Peyer's patch (tissue), 4 donors: ENCODE results near the gene ZNF77. TPM values are rescaled to one million over a fixed set of nuclear protein-coding genes. Genes with fewer than 3 reads are reported as not detected.
"Not testable (repeated sequence)": the region's sequence is repeated elsewhere in the genome, so short reads cannot be mapped to it uniquely, and the experiment has no call there.

ENCODE experiments used
- DNase-seq, 3 donors: peaks; one replicate each; pipeline ENCODE4 v3.0.0-alpha.2; 2017 to 2019
- H3K27ac ChIP-seq, 4 donors: fragments of 200-600 bp; sonication (generic); one replicate each; pipeline ENCODE4 v1.5.1; 2016 to 2019
- H3K27me3 ChIP-seq, 2 donors: fragments of 200-600 bp; sonication (generic); one replicate each; pipeline ENCODE4 v1.5.1; 2019
- H3K36me3 ChIP-seq, 3 donors: fragments of 200-600 bp; sonication (generic); one replicate each; pipeline ENCODE4 v1.5.1; 2016 to 2019
- H3K4me1 ChIP-seq, 4 donors: fragments of 200-600 bp; sonication (generic); one replicate each; pipeline ENCODE4 v1.5.1; 2016 to 2019
- H3K4me3 ChIP-seq, 4 donors: fragments of 200-600 bp; sonication (generic); 1 replicate in 3 of 4; 2 replicates in 1 of 4; pipeline ENCODE4 v1.5.1; 2016 to 2019; ENCODE audit warnings: mild to moderate bottlenecking in 1 of 4
- H3K9me3 ChIP-seq, 4 donors: fragments of 200-600 bp; sonication (generic); one replicate each; pipeline ENCODE4 v1.5.1; 2016 to 2019; ENCODE audit warnings: mild to moderate bottlenecking in 1 of 4
- POLR2A ChIP-seq, 2 donors: fragments of 450-650 bp; IDR thresholded peaks; one replicate each; pipeline ENCODE4 v1.5.1; 2017; ENCODE audit warnings: antibody characterized with exemption in 2 of 2, mild to moderate bottlenecking in 2 of 2, moderate library complexity in 2 of 2
- total RNA-seq, 4 donors: library from RNA; depleted of rRNA; stranded (reverse); fragments of >200 nt; gene quantifications; one replicate each; pipeline ENCODE4 v1.1.0, GENCODE V29; 2016
- TF ChIP-seq, protein P1 (sequence below), 6 experiments: fragments of 450-650 bp in 4 of 6; fragments of 200-600 bp in 2 of 6; sonication (generic) in 1 of 6; IDR thresholded peaks; one replicate each; pipeline ENCODE4 v1.5.1; 2017 to 2019; ENCODE audit warnings: antibody characterized with exemption in 6 of 6, mild to moderate bottlenecking in 3 of 6, moderate library complexity in 1 of 6

Gene ZNF77
- total RNA-seq, result 1 to 10 TPM; 3.7 to 7.5 (median 5.6) TPM

- DNase-seq, result peak; percentile 99 to 100 (median 99)
- TF ChIP-seq, protein P1, sequence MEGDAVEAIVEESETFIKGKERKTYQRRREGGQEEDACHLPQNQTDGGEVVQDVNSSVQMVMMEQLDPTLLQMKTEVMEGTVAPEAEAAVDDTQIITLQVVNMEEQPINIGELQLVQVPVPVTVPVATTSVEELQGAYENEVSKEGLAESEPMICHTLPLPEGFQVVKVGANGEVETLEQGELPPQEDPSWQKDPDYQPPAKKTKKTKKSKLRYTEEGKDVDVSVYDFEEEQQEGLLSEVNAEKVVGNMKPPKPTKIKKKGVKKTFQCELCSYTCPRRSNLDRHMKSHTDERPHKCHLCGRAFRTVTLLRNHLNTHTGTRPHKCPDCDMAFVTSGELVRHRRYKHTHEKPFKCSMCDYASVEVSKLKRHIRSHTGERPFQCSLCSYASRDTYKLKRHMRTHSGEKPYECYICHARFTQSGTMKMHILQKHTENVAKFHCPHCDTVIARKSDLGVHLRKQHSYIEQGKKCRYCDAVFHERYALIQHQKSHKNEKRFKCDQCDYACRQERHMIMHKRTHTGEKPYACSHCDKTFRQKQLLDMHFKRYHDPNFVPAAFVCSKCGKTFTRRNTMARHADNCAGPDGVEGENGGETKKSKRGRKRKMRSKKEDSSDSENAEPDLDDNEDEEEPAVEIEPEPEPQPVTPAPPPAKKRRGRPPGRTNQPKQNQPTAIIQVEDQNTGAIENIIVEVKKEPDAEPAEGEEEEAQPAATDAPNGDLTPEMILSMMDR (IDR thresholded peaks at IDR 0.05), result peak in 4 of 6 experiments; percentile 26 to 53 (median 41)
- peak; percentile 39 to 60 for TF ChIP-seq POLR2A (IDR thresholded peaks at IDR 0.05)
- Histone ChIP-seq H3K36me3 (no peaks in the 10 kb centered on the region), H3K27ac (peak within 1 kb of the TSS; percentile 87 to 95 (median 92)), H3K9me3 (no peaks in the 10 kb centered on the region), H3K4me1 (peaks cover 0 to 17% (median 7%) of the 10 kb centered on the region in 4 donors), H3K27me3 (no peaks in the 10 kb centered on the region), H3K4me3 (peak within 1 kb of the TSS; percentile 72 to 98 (median 87))
Observed at GRCh38 chr19:2944775-2945574, at the start of gene ZNF77. ZNF77 (minus strand) TSS chr19:2944971; CDS start chr19:2944840, 131 bp downstream.

DNA sequence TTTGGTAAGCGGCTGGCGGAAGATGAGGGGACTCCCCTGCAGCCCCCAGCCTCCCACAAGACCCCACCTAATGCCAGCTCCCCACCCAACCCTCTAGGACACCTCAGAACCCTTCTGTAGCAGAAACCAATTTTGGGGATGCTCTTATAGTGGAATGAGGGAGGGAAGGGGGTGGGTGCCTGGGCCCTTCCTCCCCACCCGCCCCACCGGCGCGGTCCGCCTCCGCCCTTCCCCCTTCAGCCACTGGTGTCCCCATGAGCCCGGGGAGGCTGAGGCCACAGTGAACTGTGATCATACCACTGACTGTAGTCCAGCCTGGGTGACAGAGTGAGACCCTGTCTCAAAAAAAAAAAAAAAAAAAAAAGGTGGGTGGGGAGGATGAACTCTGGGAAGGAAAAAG lies 48.8 kb upstream of the ZNF77 start:
- Histone ChIP-seq H3K36me3 (no peaks in the 10 kb centered on the region), H3K27me3 (no peaks in the 10 kb centered on the region), H3K4me3 (no peak overlapping the region), H3K4me1 (no peaks in the 10 kb centered on the region), H3K27ac (no peak overlapping the region), H3K9me3 (no peaks in the 10 kb centered on the region)
- TF ChIP-seq POLR2A (IDR thresholded peaks at IDR 0.05), result no peak
- TF ChIP-seq, protein P1 (IDR thresholded peaks at IDR 0.05), result no peak
- no peak for DNase-seq

DNA sequence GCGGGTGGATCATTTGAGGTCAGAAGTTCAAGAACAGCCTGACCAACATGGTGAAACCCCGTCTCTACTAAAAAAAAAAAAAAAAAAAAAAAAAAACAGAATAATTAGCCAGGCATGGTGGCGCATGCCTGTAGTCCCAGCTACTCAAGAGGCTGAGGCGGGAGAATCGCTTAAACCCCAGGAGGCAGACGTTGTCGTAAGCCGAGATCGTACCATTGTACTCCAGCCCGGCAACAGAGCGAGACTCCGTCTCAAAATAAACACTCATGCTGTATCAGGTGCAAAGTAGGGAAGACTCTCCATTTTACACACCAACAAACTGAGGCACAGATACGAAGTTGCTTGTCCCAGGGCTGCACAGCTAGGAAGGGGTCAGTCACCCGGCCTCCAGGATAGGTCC lies 48.2 kb upstream of the ZNF77 start:
- H3K27me3 ChIP-seq, result no peaks in the 10 kb centered on the region
- no peaks in the 10 kb centered on the region for H3K4me1 ChIP-seq
- no peak for TF ChIP-seq POLR2A (IDR thresholded peaks at IDR 0.05)
- TF ChIP-seq, protein P1 (IDR thresholded peaks at IDR 0.05), result no peak
- no peak overlapping the region for H3K27ac ChIP-seq
- H3K4me3 ChIP-seq, result no peak overlapping the region
- DNase-seq, result no peak
- H3K9me3 ChIP-seq, result no peaks in the 10 kb centered on the region
- no peaks in the 10 kb centered on the region for H3K36me3 ChIP-seq

- not testable (repeated sequence) for H3K4me3 ChIP-seq, H3K27me3 ChIP-seq, H3K4me1 ChIP-seq, H3K9me3 ChIP-seq, H3K36me3 ChIP-seq, DNase-seq, H3K27ac ChIP-seq
Observed at GRCh38 chr19:2992333-2992732, 47.6 kb upstream of the ZNF77 start.

DNA sequence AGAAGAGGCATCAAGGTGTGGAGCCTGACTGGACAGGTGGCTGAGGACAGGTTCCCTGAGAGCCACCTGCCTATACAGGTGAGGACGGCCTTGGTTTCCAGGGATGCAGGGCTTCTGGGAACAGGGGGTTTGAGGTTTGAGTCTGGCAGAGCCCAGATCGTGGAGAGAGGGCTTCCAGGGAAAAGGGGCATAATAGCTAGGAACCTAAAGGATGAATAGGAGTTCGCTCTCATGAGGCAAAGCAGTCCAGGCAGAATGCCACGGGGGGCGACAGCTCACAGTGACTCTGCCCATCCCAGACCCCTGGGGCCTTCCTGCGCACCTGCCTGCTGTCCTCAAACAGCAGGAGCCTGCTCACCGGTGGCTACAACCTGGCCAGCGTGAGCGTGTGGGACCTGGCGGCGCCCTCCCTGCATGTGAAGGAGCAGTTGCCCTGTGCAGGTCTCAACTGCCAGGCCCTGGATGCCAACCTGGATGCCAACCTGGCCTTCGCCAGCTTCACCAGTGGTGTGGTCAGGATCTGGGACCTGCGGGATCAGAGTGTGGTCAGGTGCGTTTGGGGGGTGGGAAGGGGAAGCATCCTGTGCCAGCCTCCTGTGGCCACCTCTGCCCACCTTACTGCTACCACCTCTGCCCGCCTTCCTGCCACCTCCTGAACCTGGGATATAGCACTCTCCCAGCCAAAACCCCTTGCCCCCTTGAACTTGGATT lies 44.6 kb upstream of the ZNF77 start:
- no peaks in the 10 kb centered on the region for H3K9me3 ChIP-seq
- DNase-seq, result no peak
- no peak overlapping the region for H3K27ac ChIP-seq
- H3K36me3 ChIP-seq, result no peaks in the 10 kb centered on the region
- TF ChIP-seq POLR2A (IDR thresholded peaks at IDR 0.05), result no peak
- TF ChIP-seq, protein P1 (IDR thresholded peaks at IDR 0.05), result no peak
- no peaks in the 10 kb centered on the region for H3K4me1 ChIP-seq
- H3K27me3 ChIP-seq, result no peaks in the 10 kb centered on the region
- no peak overlapping the region for H3K4me3 ChIP-seq

- no peak for TF ChIP-seq POLR2A (IDR thresholded peaks at IDR 0.05)
- TF ChIP-seq, protein P1 (IDR thresholded peaks at IDR 0.05), result no peak
- H3K4me1 ChIP-seq, result peaks cover 0 to 7% (median 0%) of the 10 kb centered on the region in 4 donors
- DNase-seq, result no peak
- no peaks in the 10 kb centered on the region for H3K36me3 ChIP-seq
- H3K4me3 ChIP-seq, result no peak overlapping the region
- no peaks in the 10 kb centered on the region for H3K27me3 ChIP-seq
- H3K9me3 ChIP-seq, result no peaks in the 10 kb centered on the region
- H3K27ac ChIP-seq, result no peak overlapping the region
Observed at GRCh38 chr19:2988568-2988967, 43.8 kb upstream of the ZNF77 start.
